ES-I3 (cell line): ENCODE results near the gene UBXN6.

Source experiments
- H3K36me3 ChIP-seq: 2 replicates; pipeline ENCODE4 v1.6.1; 2013; ENCODE audit warnings: mild to moderate bottlenecking, low read length, control low read depth, moderate library complexity; ENCODE audit not compliant: insufficient read depth
- H3K4me1 ChIP-seq: 2 replicates; pipeline ENCODE4 v1.6.1; 2013; ENCODE audit warnings: mild to moderate bottlenecking, control low read depth, low read length; ENCODE audit not compliant: insufficient read depth
- H3K9ac ChIP-seq: 2 replicates; pipeline ENCODE4 v1.6.1; 2013; ENCODE audit warnings: low read depth, mild to moderate bottlenecking, low read length, moderate library complexity
- H3K9me3 ChIP-seq: 2 replicates; pipeline ENCODE4 v1.6.1; 2013; ENCODE audit warnings: mild to moderate bottlenecking, low read length, moderate library complexity; ENCODE audit not compliant: control insufficient read depth, insufficient read depth

Gene UBXN6

DNA sequence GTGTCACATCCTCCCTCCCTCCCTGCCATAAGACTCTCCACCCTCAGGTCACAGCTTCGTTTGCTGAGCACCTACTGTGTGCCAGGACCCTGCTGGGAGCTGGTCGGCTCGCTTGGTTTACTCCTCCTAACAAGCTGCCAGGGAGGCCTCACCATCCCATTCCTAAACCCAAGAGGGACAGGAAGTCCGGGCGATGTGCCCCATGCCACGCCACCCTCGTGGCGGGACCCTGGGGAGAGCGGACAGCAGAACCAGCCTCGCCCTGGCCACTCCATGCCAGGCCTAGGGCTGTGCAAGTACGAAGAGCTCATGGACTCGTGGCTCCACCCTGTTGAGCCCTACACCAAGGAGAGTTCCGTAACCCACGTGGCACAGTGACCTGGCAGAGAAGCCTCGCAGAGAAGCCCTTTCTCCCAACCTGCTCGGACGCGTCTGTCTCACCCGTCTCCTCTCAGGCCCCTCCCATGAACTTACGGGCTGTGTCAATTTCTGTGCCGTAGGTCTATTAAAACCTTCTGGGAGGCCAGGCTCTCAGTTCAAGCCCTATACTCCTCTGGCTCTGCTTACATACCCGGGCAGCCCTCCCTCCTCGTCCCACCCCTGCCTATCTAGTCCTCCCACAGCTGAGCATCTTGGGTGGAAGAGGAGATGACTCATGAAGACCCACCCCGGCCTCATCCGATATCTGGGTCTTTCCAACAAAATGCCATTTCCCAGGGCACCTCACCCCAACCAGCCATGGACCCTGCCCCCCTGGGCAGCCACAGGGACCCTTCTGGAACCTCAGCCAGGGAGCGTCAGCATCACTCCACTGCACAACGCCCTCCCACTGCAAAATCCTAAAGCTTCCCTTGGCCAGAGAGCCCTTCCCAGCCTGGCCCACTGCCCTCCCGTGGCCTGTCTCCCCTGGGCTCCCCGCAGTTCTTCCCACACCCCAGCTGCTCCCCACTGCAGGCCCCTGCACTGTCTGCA, 2.6 kb downstream of the UBXN6 start:
- no peak overlapping the region for H3K9ac ChIP-seq
- no peaks in the 10 kb centered on the region for H3K36me3 ChIP-seq
- H3K9me3 ChIP-seq, result no peaks in the 10 kb centered on the region
- H3K4me1 ChIP-seq, result no peaks in the 10 kb centered on the region; the same call in 1 of the 2 replicates

DNA sequence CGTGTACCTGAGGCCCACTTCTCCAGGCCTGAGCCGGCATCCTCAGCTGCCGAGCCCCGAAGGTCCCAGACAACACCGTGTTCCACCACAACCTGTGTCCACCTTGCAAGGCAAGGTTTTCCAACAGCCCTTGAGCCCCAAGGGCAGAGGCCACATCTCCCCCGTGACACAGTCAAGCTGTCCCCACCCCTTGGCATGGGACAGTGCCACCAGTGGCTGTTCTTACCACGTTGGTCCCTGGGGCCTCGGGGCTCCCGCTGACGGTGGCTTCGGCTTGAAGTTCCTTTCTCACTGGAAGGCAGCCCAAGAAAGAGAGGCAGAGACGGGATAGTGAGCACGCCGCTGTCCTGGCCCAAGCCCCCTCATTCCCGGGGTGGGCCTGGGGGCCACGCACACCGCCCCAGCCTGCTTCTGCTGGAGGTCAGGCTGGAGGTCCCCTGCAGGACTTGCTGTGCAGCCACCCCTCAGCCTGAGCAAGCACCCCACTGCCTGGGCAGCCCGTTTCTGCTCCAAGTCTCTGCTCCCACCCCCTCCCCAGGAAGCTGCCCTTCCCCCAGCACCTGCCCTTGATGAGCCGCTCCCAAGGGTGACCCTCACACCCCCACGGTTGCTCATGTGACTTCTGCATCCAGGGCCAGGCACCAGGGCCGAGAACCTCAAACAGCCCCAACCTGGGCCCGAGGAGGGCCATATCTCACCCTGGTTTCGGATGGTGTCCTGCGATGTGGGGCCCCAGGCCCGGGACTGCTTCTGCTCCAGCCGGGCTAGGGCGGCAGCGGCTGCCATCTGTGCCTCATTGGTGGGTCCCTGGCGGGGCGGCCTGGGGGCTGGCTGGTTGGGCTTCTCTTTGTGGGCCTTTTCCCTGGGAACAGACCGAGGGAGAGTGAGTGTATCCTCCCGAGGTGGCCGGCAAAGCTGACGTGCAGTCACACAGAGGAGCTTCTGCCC, 4.1 kb downstream of the UBXN6 start:
- no peak overlapping the region for H3K9ac ChIP-seq
- no peaks in the 10 kb centered on the region; the same call in 1 of the 2 replicates for H3K4me1 ChIP-seq
- no peaks in the 10 kb centered on the region for H3K9me3 ChIP-seq
- H3K36me3 ChIP-seq, result no peaks in the 10 kb centered on the region

DNA sequence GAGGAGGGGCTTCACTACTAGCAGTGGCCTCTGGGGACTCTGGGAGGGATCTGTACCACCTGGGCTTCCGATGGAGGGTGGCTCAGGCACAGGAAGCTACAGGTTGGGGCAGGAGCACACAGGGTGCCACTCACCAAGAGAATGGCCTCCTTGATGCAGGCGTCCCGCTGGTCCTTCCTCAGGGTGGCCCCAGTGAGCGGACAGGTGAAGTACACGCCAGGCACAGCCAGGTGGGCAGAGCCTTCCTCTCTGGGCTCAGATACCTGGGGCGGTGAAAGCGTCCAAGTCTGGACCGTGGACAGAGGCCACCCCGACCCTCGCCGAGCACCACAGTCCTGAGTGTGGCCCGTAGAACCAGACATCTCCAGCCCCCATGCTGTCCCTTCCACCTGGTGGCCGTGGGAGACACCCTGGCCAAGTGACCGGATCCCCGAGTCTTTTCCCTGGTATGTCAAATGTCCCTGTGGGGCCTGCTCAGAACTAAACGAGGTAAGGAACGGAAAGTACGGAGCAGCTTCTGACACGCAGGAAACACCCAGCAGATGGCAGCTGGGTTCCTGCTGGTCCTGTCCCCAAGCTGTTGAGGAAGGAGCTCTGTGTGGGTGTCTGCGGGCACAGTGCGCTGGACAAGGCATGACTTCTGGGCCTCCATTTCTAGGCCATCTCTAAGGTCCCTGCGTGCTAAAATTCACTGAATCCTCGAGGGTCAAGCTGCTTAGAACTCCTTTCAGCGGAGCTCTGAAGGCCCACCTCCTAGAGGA, 5.2 kb downstream of the UBXN6 start:
- Histone ChIP-seq H3K9ac (no peak overlapping the region), H3K4me1 (no peaks in the 10 kb centered on the region; the same call in 1 of the 2 replicates)

DNA sequence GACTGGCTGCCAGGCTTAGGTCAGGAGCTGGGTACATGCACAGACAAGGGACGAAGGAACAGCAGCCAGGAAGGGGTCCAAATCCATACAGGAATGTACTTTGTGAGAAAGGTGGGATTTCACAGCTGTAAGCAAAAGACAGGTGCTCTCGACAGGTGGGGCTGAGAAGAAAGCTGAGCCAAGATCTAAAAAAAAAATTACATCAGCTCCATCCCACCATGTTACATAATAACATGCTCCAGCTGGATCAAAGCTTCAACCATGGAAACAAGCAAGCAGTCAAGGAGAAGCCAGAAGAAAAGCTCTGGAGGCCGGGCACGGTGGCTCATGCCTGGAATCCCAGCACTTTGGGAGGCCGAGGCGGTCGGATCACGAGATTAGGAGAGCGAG, 8.0 kb downstream of the UBXN6 start:
- Histone ChIP-seq H3K9ac (no peak overlapping the region), H3K9me3 (no peaks in the 10 kb centered on the region), H3K4me1 (no peaks in the 10 kb centered on the region; the same call in 1 of the 2 replicates), H3K36me3 (0 out of 2 replicates have a peak, but pooled peaks cover 3% of the 10 kb centered on the region)

More for the DNA sequence above, 5.2 kb downstream of the UBXN6 start:
- H3K36me3 ChIP-seq, result 0 out of 2 replicates have a peak, but pooled peaks cover 3% of the 10 kb centered on the region
- no peaks in the 10 kb centered on the region for H3K9me3 ChIP-seq

DNA sequence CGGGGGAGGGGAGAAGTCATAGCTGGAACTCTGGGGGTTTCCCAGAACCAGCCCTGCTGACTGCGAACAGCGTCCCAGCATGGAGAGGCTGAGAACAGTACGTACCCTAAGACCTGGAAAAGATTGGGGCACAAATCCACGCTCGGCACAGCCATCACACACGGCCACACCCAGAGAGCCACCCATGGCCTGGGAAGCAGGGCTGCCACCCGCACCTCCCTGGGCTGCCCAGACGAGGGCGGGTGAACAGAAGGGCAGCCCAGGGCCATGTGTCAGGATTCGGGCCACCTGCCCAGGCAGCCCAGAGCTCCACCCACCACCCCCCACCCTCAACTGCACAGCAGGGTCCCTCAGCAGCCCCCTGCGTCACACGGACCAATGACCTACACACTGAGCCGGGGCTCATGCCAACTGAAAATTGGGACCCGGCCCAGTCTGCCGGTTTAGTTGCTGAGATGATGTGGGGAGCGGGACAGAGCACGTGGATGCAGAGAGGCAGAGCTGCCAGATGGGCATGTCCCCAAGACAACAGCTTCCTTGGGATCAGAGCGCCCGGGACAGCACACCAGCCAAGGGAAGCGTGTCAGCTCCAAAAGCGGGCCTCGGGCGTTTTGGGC, 8.5 kb downstream of the UBXN6 start:
- no peak overlapping the region for H3K9ac ChIP-seq
- 0 out of 2 replicates have a peak, but pooled peaks cover 3% of the 10 kb centered on the region for H3K36me3 ChIP-seq
- no peaks in the 10 kb centered on the region for H3K9me3 ChIP-seq
- no peaks in the 10 kb centered on the region for H3K4me1 ChIP-seq

DNA sequence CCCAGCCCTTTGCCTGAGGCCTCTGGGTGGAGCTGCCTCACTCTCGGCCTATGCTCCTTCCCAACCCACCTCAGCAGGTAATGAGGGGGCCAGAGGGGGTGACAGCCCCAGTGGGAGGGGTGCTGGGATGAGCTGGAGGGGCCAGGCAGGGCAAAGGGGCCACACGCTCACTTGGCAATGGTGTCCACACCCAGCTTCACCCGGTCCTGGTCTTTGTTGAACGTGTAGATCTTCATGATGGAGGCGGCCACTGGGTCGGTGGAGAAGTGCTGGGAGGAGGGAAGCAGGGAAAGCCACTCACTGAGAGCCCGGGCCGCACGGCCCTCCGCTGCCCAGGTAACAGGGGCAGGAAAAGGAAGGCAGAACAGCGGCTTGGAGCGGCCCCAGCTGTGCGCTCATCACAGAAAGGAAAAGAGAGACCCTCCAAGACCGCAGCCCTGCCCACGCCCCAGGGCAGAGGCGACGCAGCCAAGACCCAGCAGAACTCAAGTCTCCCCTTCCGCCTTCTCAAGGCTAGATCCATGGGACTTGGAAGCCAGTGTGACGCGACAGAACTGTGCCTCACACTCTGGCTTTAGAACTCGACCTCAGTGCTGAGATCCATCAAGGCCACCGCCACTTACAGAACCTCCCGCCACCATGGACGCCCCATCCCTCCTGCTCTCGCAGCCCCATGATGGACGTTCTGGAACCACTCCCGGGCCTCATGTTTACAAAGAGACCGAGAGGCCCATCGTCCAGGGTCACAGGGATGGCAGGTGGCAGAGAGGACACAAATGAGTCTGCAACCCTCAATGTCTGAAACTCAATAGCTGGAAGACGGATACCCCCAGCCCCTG, 9.2 kb downstream of the UBXN6 start:
- Histone ChIP-seq H3K4me1 (no peaks in the 10 kb centered on the region), H3K9me3 (no peaks in the 10 kb centered on the region), H3K36me3 (0 out of 2 replicates have a peak, but pooled peaks cover 3% of the 10 kb centered on the region), H3K9ac (no peak overlapping the region)

DNA sequence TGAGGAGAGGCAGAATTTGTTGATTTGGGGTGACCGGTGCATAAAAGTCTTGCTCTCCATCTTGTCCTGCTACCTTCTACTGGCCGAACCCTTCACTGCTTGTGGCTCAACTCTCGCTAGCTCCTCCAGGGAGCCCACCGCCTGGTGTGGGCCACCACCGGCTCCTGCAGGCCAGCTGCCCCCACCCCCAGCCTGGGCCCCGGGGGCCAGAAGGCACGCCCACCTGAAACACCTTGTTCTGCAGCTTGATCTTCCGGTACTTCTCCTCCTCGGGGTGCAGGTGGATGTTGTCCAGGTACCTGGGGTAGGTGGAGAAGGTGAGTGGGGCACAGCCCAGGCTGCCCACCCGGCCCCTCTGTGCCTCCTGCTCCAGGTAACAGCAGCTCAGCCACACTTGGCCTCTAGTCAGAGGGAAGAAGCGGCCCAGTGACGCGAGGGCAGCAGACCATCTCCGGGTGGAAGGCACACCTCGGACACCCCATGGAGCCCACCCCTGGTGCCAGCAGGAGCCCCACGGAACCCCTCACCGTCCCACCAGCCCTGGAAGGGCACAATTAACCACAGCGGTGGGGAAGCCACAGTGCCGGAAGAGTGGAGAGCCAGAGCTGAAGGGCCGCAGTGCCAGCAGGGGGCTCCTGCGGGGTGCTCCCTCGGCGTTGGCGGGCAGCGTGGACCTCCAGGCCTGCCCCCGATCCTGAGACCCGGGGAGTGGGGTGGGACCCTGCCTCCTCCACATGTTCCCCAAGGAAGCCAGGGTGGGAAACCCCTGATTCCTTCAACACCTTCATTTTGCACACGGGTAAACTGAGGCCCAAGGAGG, 10.1 kb downstream of the UBXN6 start:
- Histone ChIP-seq H3K4me1 (no peaks in the 10 kb centered on the region), H3K9ac (no peak overlapping the region), H3K36me3 (0 out of 2 replicates have a peak, but pooled peaks cover 3% of the 10 kb centered on the region), H3K9me3 (no peaks in the 10 kb centered on the region)

DNA sequence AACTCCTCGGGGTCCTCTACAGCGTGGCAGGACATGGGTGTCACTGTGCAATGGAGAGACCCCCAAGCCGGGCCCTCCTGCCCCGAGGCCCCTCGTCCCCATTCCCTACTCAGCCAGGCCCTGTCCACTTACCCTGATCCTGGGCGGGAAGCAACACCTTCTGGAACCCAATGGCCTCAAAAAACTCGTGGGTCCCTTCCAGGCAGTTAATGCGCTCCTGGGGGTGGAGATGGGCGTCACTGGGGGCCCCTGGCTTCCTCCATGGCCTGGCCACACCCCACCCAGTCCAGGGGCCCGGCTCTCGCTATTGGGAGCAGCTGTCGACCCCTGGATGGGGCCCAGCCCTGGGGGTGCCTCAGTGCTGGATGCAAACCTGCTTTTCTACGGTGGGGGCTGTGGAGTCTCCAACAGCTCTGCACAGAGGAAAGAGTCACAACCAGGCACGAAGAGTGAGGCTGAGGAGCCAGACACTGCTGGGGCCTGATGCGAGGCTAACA, 10.8 kb downstream of the UBXN6 start:
- Histone ChIP-seq H3K4me1 (no peaks in the 10 kb centered on the region), H3K9ac (no peak overlapping the region), H3K36me3 (peaks cover 7% of the 10 kb centered on the region; the same call in 1 of the 2 replicates), H3K9me3 (no peaks in the 10 kb centered on the region)

DNA sequence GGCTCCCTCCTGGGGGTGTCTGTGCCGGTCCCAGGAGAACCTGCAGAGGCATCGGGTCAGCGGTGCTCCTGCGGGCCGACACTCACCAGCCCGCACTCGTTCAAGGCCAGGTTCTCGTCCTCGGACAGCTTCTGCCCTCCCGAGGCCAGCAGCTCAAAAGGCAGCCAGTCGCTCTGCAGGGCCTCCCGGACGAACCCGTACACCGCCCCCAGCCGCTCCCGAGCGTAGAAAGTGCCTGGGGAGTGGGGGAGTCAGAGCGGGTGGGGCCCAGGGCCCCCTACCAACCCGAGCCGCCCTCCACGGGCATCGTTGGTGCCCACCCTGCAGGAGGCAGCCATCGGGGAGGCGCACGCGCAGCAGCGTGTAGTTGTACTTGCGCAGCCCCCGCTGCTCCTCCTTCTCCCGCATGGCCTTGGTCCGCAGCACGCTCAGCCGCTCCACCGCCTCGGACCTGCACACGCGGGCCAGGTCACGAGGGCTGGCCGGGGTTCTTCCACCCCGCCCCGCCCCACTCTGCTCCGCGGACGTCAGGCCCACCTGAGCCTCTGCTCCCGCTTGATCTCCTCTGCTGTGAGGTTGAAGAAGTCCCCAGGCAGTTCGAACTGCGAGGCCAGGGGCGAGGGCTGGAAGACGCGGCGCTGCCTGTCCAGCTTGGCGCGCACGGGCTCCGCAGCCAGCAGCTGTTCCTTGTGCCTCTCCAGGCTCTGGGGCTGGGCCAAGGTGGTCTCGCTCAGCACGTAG, 11.5 kb downstream of the UBXN6 start:
- peaks cover 7% of the 10 kb centered on the region; the same call in 1 of the 2 replicates for H3K36me3 ChIP-seq
- no peaks in the 10 kb centered on the region for H3K4me1 ChIP-seq
- H3K9ac ChIP-seq, result no peak overlapping the region
- no peaks in the 10 kb centered on the region for H3K9me3 ChIP-seq

DNA sequence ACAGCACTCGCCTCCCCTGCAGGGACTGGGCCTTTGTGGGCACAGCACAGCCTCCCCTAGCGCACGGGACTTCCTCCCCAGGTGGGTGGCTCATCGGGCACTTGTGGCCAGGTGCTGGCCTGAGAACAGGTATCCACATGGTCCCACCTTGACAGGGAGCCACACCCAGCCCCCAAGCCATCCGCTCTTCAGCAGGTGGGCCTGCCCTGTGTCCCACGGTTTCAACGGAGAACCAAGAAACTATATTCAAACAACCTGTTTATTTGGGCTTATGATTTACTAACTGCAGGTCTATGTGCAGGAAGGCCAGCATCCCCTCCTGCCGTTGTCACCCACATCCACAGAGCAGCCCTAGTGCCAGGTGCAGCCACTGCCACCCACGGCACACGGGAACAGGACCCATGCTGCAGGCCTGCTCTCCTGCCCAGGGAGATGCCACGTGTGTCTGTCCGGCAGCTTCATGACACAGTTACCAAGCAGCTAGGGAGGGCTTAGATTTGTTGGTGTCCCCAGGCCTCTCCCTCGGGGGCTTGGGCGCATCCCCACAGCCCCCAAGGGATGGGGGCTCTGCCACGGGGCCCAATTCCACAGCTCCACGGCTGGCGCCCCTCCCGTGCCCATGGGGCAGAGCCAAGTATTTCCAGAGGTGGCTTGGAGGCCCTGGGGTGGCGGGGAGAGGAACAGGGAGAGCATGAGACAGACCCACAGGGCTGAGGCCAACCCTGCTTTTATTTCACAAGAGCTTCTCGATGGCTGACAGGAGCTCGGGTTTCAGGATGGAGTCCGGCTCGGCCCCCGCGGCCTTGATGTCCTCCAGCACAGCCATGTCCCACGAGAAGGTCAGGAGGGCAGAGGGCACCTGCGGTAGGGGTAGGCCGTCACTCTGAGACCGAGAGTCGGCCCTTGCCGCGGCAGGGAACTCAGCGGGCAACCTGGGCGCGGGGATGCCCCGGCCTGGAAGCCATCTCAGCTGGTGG, 12.5 kb downstream of the UBXN6 start:
- H3K9me3 ChIP-seq, result no peaks in the 10 kb centered on the region
- no peaks in the 10 kb centered on the region for H3K4me1 ChIP-seq
- H3K9ac ChIP-seq, result no peak overlapping the region
- H3K36me3 ChIP-seq, result peaks cover 7% of the 10 kb centered on the region; the same call in 1 of the 2 replicates
